Esophagus squamous epithelium (tissue), 5 donors: Measurements from ENCODE around the gene NUP42. TPM values are rescaled to one million over a fixed set of nuclear protein-coding genes. Genes with fewer than 3 reads are reported as not detected.

Source experiments
- DNase-seq: peaks from one replicate; lab custom pipeline; 2025; lab: John Stamatoyannopoulos, UW
- H3K27ac ChIP-seq, 4 donors: fragments of 200-600 bp; sonication (generic); one replicate each; pipeline ENCODE4 v1.5.1; 2016 to 2019; ENCODE audit warnings: mild to moderate bottlenecking in 1 of 4
- H3K27me3 ChIP-seq, 4 donors: fragments of 200-600 bp; sonication (generic); 1 replicate in 3 of 4; 2 replicates in 1 of 4; pipeline versions ENCODE4 v1.5.1 to v1.6.0; 2017 to 2021; ENCODE audit warnings: antibody characterized with exemption in 1 of 4
- H3K36me3 ChIP-seq, 3 donors: fragments of 200-600 bp; sonication (generic); one replicate each; pipeline ENCODE4 v1.5.1; 2016 to 2019
- H3K4me1 ChIP-seq, 3 donors: fragments of 200-600 bp; sonication (generic); one replicate each; pipeline ENCODE4 v1.5.1; 2017 to 2019
- H3K4me3 ChIP-seq, 4 donors: fragments of 200-600 bp; sonication (generic); 1 replicate in 3 of 4; 2 replicates in 1 of 4; pipeline ENCODE4 v1.5.1; 2016 to 2019; ENCODE audit warnings: mild to moderate bottlenecking in 2 of 4, moderate library complexity in 1 of 4
- H3K9me3 ChIP-seq, 3 donors: fragments of 200-600 bp; sonication (generic); one replicate each; pipeline ENCODE4 v1.5.1; 2016 to 2019
- POLR2A ChIP-seq, 4 donors: fragments of 450-650 bp; IDR thresholded peaks; one replicate each; pipeline ENCODE4 v1.6.1; 2017; ENCODE audit warnings: antibody characterized with exemption in 4 of 4, mild to moderate bottlenecking in 4 of 4, moderate library complexity in 3 of 4
- WGBS, 2 donors: methylation state at CpG; one replicate each; pipeline ENCODE4 v1.1.5; 2018; 5-methylcytosine and 5-hydroxymethylcytosine counted together
- intact Hi-C: fragments of 100-400 bp; cut with DNase I; formaldehyde crosslinking; loops from one replicate; pipeline ENCODE4 v1.15.0; 2022
- total RNA-seq, 4 donors: library from RNA; depleted of rRNA; stranded (reverse); fragments of >200 nt; gene quantifications; one replicate each; pipeline ENCODE4 v1.1.0, GENCODE V29; 2016
- TF ChIP-seq, protein P1 (sequence below), 6 experiments: fragments of 450-650 bp in 4 of 6; fragments of 200-600 bp in 2 of 6; sonication (generic) in 2 of 6; IDR thresholded peaks; one replicate each; pipeline ENCODE4 v1.5.1; 2016 to 2019; ENCODE audit warnings: antibody characterized with exemption in 6 of 6, mild to moderate bottlenecking in 4 of 6, moderate library complexity in 4 of 6
- donor health status: DM: yes; HTN: yes; CAD: no.

NUP42 gene
- total RNA-seq, 4 donors from 2014 or later: 15.5 to 34.3 (median 29.1) TPM

DNA sequence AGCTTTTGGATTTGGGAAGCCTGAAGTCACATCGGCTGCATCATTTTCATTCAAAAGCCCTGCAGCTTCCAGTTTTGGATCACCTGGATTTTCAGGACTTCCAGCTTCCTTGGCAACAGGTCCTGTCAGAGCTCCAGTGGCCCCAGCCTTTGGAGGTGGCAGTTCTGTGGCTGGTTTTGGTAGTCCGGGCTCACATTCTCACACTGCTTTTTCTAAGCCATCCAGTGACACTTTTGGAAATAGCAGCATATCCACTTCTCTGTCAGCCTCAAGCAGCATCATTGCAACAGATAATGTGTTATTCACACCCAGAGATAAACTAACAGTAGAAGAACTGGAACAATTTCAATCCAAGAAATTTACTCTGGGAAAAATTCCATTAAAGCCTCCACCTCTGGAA lies 18.5 kb downstream of the NUP42 start:
- intact Hi-C loops: no loop called here
- Histone ChIP-seq H3K4me1 (no peaks in the 10 kb centered on the region), H3K27me3 (no peaks in the 10 kb centered on the region), H3K36me3 (peaks cover 0 to 65% (median 14%) of the 10 kb centered on the region in 3 donors), H3K4me3 (no peak overlapping the region), H3K27ac (no peak overlapping the region), H3K9me3 (no peaks in the 10 kb centered on the region)
- no peak for TF ChIP-seq POLR2A (IDR thresholded peaks at IDR 0.05)
- TF ChIP-seq, protein P1, sequence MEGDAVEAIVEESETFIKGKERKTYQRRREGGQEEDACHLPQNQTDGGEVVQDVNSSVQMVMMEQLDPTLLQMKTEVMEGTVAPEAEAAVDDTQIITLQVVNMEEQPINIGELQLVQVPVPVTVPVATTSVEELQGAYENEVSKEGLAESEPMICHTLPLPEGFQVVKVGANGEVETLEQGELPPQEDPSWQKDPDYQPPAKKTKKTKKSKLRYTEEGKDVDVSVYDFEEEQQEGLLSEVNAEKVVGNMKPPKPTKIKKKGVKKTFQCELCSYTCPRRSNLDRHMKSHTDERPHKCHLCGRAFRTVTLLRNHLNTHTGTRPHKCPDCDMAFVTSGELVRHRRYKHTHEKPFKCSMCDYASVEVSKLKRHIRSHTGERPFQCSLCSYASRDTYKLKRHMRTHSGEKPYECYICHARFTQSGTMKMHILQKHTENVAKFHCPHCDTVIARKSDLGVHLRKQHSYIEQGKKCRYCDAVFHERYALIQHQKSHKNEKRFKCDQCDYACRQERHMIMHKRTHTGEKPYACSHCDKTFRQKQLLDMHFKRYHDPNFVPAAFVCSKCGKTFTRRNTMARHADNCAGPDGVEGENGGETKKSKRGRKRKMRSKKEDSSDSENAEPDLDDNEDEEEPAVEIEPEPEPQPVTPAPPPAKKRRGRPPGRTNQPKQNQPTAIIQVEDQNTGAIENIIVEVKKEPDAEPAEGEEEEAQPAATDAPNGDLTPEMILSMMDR (IDR thresholded peaks at IDR 0.05): no peak
- 71 to 80% methylated on average over 2 of the region's 2 CpGs for WGBS, 2 donors
- DNase-seq: no peak

DNA sequence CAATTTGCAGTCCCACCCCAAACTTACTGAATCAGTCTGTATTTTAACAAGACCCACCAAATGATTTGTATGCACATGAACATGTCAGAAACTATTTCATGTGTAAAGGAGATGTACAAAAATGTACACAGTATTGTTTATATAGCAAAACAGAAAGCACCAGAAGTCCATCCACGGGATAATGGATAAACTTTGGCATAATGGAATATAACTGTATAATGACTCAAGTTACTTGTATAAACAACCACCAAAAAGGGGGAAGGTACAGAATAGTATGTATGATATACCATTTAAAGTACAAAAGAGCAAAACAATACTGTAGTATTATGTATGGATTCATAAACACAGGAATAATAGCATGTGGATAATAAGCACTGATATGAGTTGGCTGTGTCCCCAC lies 22.4 kb downstream of the NUP42 start:
- H3K27me3 ChIP-seq: peaks cover 0 to 8% (median 0%) of the 10 kb centered on the region in 4 donors
- WGBS, 2 donors: 73 to 94% methylated on average over 1 of the region's 1 CpG
- H3K36me3 ChIP-seq: peaks cover 0 to 34% (median 11%) of the 10 kb centered on the region in 3 donors
- DNase-seq: no peak
- TF ChIP-seq, protein P1 (IDR thresholded peaks at IDR 0.05): no peak
- no peak for TF ChIP-seq POLR2A (IDR thresholded peaks at IDR 0.05)
- intact Hi-C loops: no loop called here
- peaks cover 0 to 7% (median 5%) of the 10 kb centered on the region in 3 donors for H3K4me1 ChIP-seq
- H3K9me3 ChIP-seq: no peaks in the 10 kb centered on the region
- no peak overlapping the region for H3K4me3 ChIP-seq
- H3K27ac ChIP-seq: no peak overlapping the region

DNA sequence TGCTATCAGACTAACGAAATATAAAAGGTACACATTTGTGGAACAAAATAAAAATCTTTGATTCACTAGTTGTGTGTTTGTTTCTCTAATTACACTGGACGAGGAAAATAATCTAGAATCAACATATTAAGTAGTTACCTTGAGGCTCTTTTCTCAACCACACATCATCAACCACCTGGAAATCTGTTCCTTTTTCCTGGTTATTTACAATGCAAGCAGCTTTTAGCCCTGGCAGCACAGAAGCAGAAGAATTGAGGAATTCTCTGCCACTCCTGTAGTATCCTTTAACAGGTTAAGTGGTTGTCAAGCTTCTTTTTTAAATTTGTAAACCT lies 23.7 kb downstream of the NUP42 start:
- no peak for DNase-seq
- H3K9me3 ChIP-seq: no peaks in the 10 kb centered on the region
- peak overlapping the region; percentile 5 to 58 (median 26) for H3K4me3 ChIP-seq
- TF ChIP-seq POLR2A (IDR thresholded peaks at IDR 0.05): no peak
- TF ChIP-seq, protein P1 (IDR thresholded peaks at IDR 0.05): no peak
- intact Hi-C loops: no loop called here
- peaks cover 0 to 8% (median 0%) of the 10 kb centered on the region in 4 donors for H3K27me3 ChIP-seq
- peaks cover 0 to 21% (median 0%) of the 10 kb centered on the region in 3 donors for H3K36me3 ChIP-seq
- peaks cover 0 to 7% (median 5%) of the 10 kb centered on the region in 3 donors for H3K4me1 ChIP-seq
- H3K27ac ChIP-seq: peak overlapping the region in 1 of 4 donors; percentile 19
- WGBS, 2 donors: 73 to 92% methylated on average over 2 of the region's 2 CpGs

DNA sequence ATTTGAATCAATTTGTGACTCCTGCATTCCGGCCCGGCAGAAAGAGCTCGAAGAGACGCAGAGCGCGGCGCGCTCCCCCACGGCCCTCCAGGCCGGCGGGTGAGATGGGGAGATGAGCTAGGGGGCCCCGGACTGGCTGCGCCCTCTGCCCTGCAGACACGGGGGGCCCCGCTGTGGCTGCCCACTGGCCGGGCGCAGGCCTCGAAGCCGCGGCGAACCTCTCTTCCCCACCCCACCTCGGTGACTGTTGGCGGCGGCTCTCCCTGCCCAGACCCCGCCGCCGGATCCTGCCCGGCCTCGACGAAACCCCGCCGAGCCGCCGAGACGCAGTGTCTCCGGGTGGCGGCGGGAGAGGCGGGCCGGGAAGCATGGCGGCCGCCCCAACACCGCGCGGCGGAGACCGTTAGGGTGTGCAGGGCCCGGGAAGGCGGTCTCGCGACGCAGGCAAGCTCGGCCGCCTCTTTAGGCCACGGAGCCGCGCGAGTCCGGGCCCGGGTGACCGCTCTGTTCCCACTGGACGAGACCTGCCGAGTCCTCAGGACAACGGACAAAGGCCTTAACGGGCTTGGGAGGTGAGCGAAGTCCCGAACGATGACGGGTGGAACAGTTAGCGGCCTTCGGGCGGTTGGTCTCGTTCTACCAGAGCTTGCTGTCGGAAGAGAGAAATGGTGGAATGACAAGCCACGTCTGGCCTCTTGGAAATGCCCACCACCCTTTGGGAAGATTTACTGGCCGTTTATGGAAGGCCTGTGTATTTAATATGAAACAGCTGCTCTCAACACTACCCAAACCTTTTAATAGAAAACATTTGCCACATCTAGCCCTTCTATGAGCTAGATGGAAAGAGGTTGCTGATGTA lies 24.3 kb downstream of the NUP42 start:
- peak overlapping the region; percentile 5 to 58 (median 26) for H3K4me3 ChIP-seq
- no peaks in the 10 kb centered on the region for H3K9me3 ChIP-seq
- H3K27ac ChIP-seq: peak overlapping the region in 2 of 4 donors; percentile 19 to 47
- peaks cover 0 to 8% (median 0%) of the 10 kb centered on the region in 4 donors for H3K27me3 ChIP-seq
- TF ChIP-seq POLR2A (IDR thresholded peaks at IDR 0.05): no peak
- TF ChIP-seq, protein P1 (IDR thresholded peaks at IDR 0.05): no peak
- peaks cover 0 to 7% (median 5%) of the 10 kb centered on the region in 3 donors for H3K4me1 ChIP-seq
- DNase-seq: no peak
- H3K36me3 ChIP-seq: peaks cover 0 to 15% (median 0%) of the 10 kb centered on the region in 3 donors
- intact Hi-C loops: no loop called here
- WGBS, 2 donors: 59 to 68% methylated on average over 12 to 16 of the region's 76 CpGs

DNA sequence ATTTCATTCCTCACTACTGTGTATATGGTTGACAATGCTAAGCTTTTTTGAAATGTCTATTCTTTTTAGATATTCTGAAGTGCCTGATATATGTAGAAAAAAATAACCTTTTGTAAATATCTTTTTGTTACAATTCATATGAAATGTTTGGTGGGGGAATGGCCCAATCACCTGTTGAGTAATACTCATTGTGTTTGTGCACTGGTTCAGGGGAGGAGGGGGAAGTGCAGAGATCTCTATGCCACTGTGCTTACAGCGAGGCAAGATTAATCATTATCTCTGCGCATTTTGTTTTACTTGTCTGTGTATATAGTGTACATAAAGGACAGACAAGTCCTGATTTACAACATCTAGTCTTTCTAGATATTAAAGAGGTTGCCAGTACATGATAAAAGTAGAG lies 25.2 kb downstream of the NUP42 start:
- H3K4me3 ChIP-seq: no peak overlapping the region
- 80 to 87% methylated on average over 2 of the region's 2 CpGs for WGBS, 2 donors
- TF ChIP-seq, protein P1 (IDR thresholded peaks at IDR 0.05): no peak
- no peak for TF ChIP-seq POLR2A (IDR thresholded peaks at IDR 0.05)
- peaks cover 0 to 8% (median 0%) of the 10 kb centered on the region in 4 donors for H3K27me3 ChIP-seq
- intact Hi-C loops: no loop called here
- peaks cover 0 to 6% (median 0%) of the 10 kb centered on the region in 3 donors for H3K36me3 ChIP-seq
- peaks cover 0 to 7% (median 5%) of the 10 kb centered on the region in 3 donors for H3K4me1 ChIP-seq
- no peak for DNase-seq
- H3K27ac ChIP-seq: no peak overlapping the region
- H3K9me3 ChIP-seq: no peaks in the 10 kb centered on the region
